ENCODE measurements around the gene GSAP.
"Not testable (repeated sequence)": the region's sequence is repeated elsewhere in the genome, so short reads cannot be mapped to it uniquely, and the experiment has no call there.

The GSAP gene

DNA sequence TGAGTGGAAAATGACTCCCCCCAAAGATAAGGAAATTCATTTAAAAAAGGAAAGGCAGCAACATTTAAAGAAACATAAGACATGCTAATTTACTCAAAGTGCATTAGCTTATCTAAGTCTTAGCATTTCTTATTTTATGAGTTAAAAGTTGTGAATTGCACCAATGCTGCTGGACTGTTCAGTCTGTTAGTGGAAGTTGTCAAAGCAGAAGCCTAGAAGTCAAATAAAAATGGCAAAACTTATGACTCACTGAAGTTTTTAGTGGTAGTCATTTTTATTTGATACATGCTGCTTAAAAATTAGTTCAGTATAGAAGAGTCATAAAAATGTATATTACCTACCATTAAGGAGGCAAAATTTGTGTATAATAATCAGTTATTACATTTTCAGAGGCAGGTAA is 125.7 kb downstream of the GSAP start:
- Histone ChIP-seq H3K4me1 (ENCODE audit: insufficient read depth, low read length) (no peaks in the 10 kb centered on the region), H3K4me3 (ENCODE audit: low read length) (no peak overlapping the region), H3K27me3 (ENCODE audit: insufficient read depth, low read length) (no peaks in the 10 kb centered on the region), H3K36me3 (ENCODE audit: insufficient read depth, low read length) (no peaks in the 10 kb centered on the region), H3K9me3 (ENCODE audit: low read length) (peaks cover 2% of the 10 kb centered on the region), H2AFZ (ENCODE audit: low read depth, low read length) (no peak overlapping the region)

GRCh38 chr7:77289387-77289786 is 126.8 kb downstream of the GSAP start:
- H3K9me3 ChIP-seq (ENCODE audit: low read length) = peaks cover 2% of the 10 kb centered on the region
- no peak overlapping the region for H2AFZ ChIP-seq (ENCODE audit: low read depth, low read length)
- H3K4me3 ChIP-seq (ENCODE audit: low read length) = no peak overlapping the region
- no peaks in the 10 kb centered on the region for H3K4me1 ChIP-seq (ENCODE audit: insufficient read depth, low read length)
- no peaks in the 10 kb centered on the region for H3K36me3 ChIP-seq (ENCODE audit: insufficient read depth, low read length)
- H3K27me3 ChIP-seq (ENCODE audit: insufficient read depth, low read length) = no peaks in the 10 kb centered on the region

DNA sequence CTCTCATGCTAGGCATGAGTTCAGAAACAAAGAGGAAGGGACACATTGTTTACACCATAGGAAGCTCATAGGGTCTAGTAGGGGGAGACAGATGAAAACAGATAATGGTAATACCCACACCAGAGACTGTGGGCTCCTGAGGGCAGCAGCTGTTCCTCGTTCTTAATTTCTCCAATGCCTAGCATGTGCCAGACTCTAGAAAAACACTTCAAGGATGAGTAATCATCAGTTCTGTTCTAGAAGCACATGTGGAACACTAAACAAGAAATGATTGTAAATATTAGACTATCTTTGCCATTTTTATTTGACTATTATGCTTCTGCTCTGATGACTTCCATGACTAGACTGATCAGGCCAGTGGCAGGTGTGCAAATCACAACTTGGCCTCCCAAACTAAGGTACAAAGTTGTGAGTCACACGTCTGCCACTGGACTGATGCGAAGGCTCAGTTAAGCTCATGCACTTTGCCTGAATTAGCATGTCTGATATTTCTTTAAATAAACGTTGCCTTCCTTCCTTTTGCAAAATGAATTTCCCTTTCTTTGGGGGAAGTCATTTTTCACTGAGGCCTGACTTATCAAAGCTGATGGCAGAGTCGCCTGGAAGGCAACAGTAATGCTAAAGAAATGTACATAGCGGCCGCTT is 127.4 kb downstream of the GSAP start:
- no peaks in the 10 kb centered on the region for H3K27me3 ChIP-seq (ENCODE audit: insufficient read depth, low read length)
- no peaks in the 10 kb centered on the region for H3K4me1 ChIP-seq (ENCODE audit: insufficient read depth, low read length)
- H3K36me3 ChIP-seq (ENCODE audit: insufficient read depth, low read length) = no peaks in the 10 kb centered on the region
- no peak overlapping the region for H3K4me3 ChIP-seq (ENCODE audit: low read length)
- H2AFZ ChIP-seq (ENCODE audit: low read depth, low read length) = no peak overlapping the region
- H3K9me3 ChIP-seq (ENCODE audit: low read length) = peaks cover 2% of the 10 kb centered on the region

GRCh38 chr7:77284616-77285015 is 131.5 kb downstream of the GSAP start:
- Histone ChIP-seq H3K36me3 (ENCODE audit: insufficient read depth, low read length) (no peaks in the 10 kb centered on the region), H2AFZ (ENCODE audit: low read depth, low read length) (no peak overlapping the region), H3K4me3 (ENCODE audit: low read length) (no peak overlapping the region), H3K4me1 (ENCODE audit: insufficient read depth, low read length) (no peaks in the 10 kb centered on the region), H3K27me3 (ENCODE audit: insufficient read depth, low read length) (no peaks in the 10 kb centered on the region), H3K9me3 (ENCODE audit: low read length) (peaks cover 2% of the 10 kb centered on the region)

DNA sequence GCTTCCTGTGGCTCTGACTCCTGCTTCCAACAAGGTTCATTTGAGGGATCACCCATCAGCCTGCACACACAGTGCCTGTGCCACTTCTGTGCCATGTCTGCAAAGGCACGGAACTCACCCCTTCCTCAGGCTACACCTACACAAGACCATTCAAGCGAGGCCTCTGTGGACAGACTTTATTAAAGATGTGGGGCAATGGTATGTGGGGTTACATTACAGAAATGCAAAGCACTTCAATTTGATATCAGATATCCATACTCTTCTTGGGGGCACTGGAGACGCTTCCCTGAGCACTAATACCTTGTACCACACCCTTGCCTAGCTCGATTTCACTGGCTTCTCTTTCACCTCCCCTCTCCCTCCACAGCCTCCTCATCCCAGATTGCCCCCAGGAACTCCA is 132.1 kb downstream of the GSAP start:
- H3K9me3 ChIP-seq (ENCODE audit: low read length) = peaks cover 2% of the 10 kb centered on the region
- no peaks in the 10 kb centered on the region for H3K27me3 ChIP-seq (ENCODE audit: insufficient read depth, low read length)
- H3K36me3 ChIP-seq (ENCODE audit: insufficient read depth, low read length) = no peaks in the 10 kb centered on the region
- no peaks in the 10 kb centered on the region for H3K4me1 ChIP-seq (ENCODE audit: insufficient read depth, low read length)
- H3K4me3 ChIP-seq (ENCODE audit: low read length) = no peak overlapping the region
- no peak overlapping the region for H2AFZ ChIP-seq (ENCODE audit: low read depth, low read length)

- Histone ChIP-seq H3K9me3 (ENCODE audit: low read length) (peaks cover 2% of the 10 kb centered on the region), H2AFZ (ENCODE audit: low read depth, low read length) (no peak overlapping the region), H3K36me3 (ENCODE audit: insufficient read depth, low read length) (no peaks in the 10 kb centered on the region), H3K4me1 (ENCODE audit: insufficient read depth, low read length) (no peaks in the 10 kb centered on the region), H3K4me3 (ENCODE audit: low read length) (no peak overlapping the region), H3K27me3 (ENCODE audit: insufficient read depth, low read length) (no peaks in the 10 kb centered on the region)
These were observed 133.3 kb downstream of the GSAP start for GRCh38 chr7:77282897-77283296.

DNA sequence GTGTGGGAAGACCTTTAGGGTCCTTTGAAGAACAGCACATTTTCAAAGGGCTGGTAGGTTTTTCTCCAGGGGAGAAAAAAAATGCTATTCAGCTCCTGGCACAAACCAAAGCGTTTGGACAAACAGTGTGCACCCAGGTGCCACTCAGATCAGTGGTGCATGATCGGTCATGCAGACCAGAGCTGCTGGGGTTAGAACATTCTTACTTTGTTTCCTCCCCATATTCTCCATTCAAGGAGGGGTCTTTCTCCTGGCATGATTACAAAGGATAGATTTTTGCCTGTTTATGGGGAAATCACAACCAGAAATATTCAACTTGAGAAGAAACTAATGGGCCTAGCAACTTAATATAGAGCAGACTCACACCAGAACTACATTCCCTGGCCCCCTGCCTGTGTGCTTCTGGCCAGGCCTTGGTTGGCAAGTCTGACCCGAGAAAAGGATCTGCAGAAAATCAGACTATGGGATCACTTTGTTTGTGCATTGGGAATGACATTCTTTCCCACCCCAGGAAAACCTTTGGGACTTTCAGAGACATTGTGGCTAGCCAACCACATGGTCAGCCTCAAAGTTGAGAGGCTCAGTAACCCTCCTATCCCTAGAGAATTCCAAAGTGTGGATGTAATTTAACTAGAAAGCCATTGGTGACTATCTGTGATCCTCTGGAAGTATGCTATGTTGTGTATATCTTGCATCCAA is 134.2 kb downstream of the GSAP start:
- H3K4me1 ChIP-seq (ENCODE audit: insufficient read depth, low read length) = no peaks in the 10 kb centered on the region
- H3K9me3 ChIP-seq (ENCODE audit: low read length) = no peaks in the 10 kb centered on the region
- H3K27me3 ChIP-seq (ENCODE audit: insufficient read depth, low read length) = no peaks in the 10 kb centered on the region
- H3K4me3 ChIP-seq (ENCODE audit: low read length) = no peak overlapping the region
- no peaks in the 10 kb centered on the region for H3K36me3 ChIP-seq (ENCODE audit: insufficient read depth, low read length)
- H2AFZ ChIP-seq (ENCODE audit: low read depth, low read length) = no peak overlapping the region

DNA sequence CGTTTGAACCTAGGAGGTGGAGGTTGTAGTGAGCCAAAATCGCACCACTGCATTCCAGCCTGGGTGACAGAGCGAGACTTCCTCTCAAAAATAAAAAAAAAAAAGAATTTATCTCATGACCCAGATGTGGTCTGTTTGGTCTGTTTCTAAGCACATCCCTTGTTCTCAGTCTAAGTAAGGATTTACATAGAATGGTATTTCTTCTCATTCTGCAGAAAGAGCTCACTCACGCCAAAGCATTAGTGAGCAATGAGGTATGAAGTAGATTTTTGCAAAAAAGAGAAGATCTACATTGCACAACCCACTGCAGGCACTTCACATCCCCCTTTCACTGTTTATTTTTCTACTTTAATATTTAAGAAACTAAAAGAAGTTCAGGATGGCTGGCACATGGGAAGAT is 140.0 kb downstream of the GSAP start:
- no peak overlapping the region for H2AFZ ChIP-seq (ENCODE audit: low read depth, low read length)
- no peak overlapping the region for H3K4me3 ChIP-seq (ENCODE audit: low read length)
- H3K27me3 ChIP-seq (ENCODE audit: insufficient read depth, low read length) = no peaks in the 10 kb centered on the region
- no peaks in the 10 kb centered on the region for H3K36me3 ChIP-seq (ENCODE audit: insufficient read depth, low read length)
- H3K4me1 ChIP-seq (ENCODE audit: insufficient read depth, low read length) = no peaks in the 10 kb centered on the region
- no peaks in the 10 kb centered on the region for H3K9me3 ChIP-seq (ENCODE audit: low read length)

GRCh38 chr7:77275663-77276062 is 140.5 kb downstream of the GSAP start:
- H3K4me3 ChIP-seq (ENCODE audit: low read length); H3K36me3 ChIP-seq (ENCODE audit: insufficient read depth, low read length); H3K4me1 ChIP-seq (ENCODE audit: insufficient read depth, low read length); H2AFZ ChIP-seq (ENCODE audit: low read depth, low read length); H3K27me3 ChIP-seq (ENCODE audit: insufficient read depth, low read length); H3K9me3 ChIP-seq (ENCODE audit: low read length): not testable (repeated sequence)

- no peaks in the 10 kb centered on the region for H3K36me3 ChIP-seq (ENCODE audit: insufficient read depth, low read length)
- no peaks in the 10 kb centered on the region for H3K4me1 ChIP-seq (ENCODE audit: insufficient read depth, low read length)
- no peaks in the 10 kb centered on the region for H3K9me3 ChIP-seq (ENCODE audit: low read length)
- no peaks in the 10 kb centered on the region for H3K27me3 ChIP-seq (ENCODE audit: insufficient read depth, low read length)
- H2AFZ ChIP-seq (ENCODE audit: low read depth, low read length) = no peak overlapping the region
- H3K4me3 ChIP-seq (ENCODE audit: low read length) = no peak overlapping the region
These were observed 144.4 kb downstream of the GSAP start for GRCh38 chr7:77271766-77272165.

DNA sequence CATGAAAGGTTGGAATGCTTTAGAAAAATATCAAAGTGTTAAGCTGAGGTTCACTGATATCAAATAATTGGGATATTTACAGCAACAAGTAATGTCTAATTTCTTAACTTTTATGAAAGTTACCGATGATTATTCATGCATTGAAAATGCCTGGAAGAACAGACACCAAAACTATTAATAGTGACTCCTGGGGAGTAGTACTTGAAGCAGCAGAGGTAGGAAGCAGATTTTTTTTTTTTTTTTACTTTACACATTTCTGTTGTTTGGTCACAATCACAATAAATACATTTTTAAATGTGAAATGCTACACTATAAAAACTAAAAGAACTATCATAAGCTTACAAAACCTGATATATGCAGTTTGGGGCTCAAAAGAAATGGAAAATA is 146.1 kb downstream of the GSAP start:
- Histone ChIP-seq H3K4me1 (ENCODE audit: insufficient read depth, low read length) (no peaks in the 10 kb centered on the region), H2AFZ (ENCODE audit: low read depth, low read length) (no peak overlapping the region), H3K4me3 (ENCODE audit: low read length) (no peak overlapping the region), H3K36me3 (ENCODE audit: insufficient read depth, low read length) (no peaks in the 10 kb centered on the region), H3K27me3 (ENCODE audit: insufficient read depth, low read length) (no peaks in the 10 kb centered on the region), H3K9me3 (ENCODE audit: low read length) (no peaks in the 10 kb centered on the region)

DNA sequence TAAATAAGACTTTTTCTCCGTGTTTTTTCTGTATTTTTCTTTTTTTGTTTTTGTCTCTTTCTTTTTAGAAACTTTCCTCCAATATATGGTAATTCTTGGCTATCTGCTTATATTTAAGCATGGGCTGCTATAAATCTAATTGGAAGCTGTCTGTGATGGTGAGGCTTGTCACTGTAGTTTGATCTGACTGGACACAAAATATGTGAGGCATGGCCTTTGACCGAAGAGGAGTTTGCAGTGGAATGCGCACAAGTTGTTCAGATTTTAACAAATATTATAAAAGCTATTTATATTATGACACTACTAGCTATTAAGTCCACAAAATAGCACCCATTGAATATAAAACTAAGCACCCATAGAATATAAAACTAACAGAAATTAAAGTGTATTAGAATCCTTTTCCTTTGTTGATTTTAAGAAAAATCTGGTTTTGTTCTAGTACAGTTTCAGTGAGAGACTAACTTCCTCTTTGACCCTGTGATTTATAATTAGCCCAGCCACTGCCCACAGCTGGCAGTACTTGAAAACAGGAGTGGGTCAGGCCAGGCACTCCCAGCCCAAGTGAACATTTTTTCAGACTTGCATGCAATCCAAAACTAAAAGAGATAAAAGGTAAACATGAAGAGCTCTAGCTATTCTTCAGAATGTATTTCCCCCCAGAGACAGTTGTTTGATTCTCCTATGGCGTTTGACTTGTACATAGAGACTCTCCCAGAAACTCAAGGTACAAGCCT is 146.6 kb downstream of the GSAP start:
- Histone ChIP-seq H3K27me3 (ENCODE audit: insufficient read depth, low read length) (no peaks in the 10 kb centered on the region), H3K4me1 (ENCODE audit: insufficient read depth, low read length) (no peaks in the 10 kb centered on the region), H3K36me3 (ENCODE audit: insufficient read depth, low read length) (no peaks in the 10 kb centered on the region), H2AFZ (ENCODE audit: low read depth, low read length) (no peak overlapping the region), H3K4me3 (ENCODE audit: low read length) (no peak overlapping the region), H3K9me3 (ENCODE audit: low read length) (no peaks in the 10 kb centered on the region)

DNA sequence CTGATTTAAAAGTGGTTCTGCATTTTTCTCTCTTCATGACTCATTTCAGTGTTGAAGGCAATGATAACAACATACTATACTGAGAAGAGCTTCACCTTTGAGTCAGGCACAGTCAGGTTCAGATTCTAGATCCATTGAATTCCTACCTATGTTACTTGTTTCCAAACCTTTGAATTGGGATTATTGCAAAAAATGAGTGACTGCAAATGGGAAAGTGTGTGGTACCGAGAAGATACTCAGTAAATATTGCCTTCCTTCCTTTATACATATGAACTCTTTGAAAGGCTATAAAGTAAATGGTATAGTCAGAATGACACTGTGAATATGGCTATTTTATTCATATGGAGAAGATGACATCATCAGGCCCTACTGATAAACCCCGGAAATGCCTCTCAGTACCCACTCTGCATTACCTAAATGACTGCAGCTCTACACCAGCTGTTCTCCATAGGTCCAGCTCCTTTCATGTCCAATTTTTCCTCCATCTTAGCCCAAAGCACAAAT is 149.8 kb downstream of the GSAP start:
- H3K4me3 ChIP-seq (ENCODE audit: low read length) = no peak overlapping the region
- no peaks in the 10 kb centered on the region for H3K27me3 ChIP-seq (ENCODE audit: insufficient read depth, low read length)
- H3K9me3 ChIP-seq (ENCODE audit: low read length) = no peaks in the 10 kb centered on the region
- no peaks in the 10 kb centered on the region for H3K4me1 ChIP-seq (ENCODE audit: insufficient read depth, low read length)
- H3K36me3 ChIP-seq (ENCODE audit: insufficient read depth, low read length) = no peaks in the 10 kb centered on the region
- H2AFZ ChIP-seq (ENCODE audit: low read depth, low read length) = no peak overlapping the region
